Activated CD4-positive, alpha-beta T cell treated with anti-CD3 and anti-CD28 coated beads, Interleukin-2, Interleukin-4, amounts not matched to agents 100 ng/mL and 50 ng/mL, durations not matched to agents 16 hours and 8 hours (primary cell): Measurements from ENCODE around the gene FAM171A1.
A peak's percentile ranks its signal among the peaks of the same experiment; 100 is the strongest.
"Not testable (repeated sequence)": the region's sequence is repeated elsewhere in the genome, so short reads cannot be mapped to it uniquely, and the experiment has no call there.

Source experiments
- DNase-seq: peaks from one replicate; pipeline ENCODE4 v3.0.0-alpha.2; 2020; ENCODE audit warnings: low spot score

FAM171A1 gene

GRCh38 chr10:15370856-15371701, at the start of gene FAM171A1:
Gene FAM171A1, minus strand, starts transcription at chr10:15371289. Its CDS starts 237 bp downstream, at chr10:15371052.
- peak; percentile 47 for DNase-seq

DNA sequence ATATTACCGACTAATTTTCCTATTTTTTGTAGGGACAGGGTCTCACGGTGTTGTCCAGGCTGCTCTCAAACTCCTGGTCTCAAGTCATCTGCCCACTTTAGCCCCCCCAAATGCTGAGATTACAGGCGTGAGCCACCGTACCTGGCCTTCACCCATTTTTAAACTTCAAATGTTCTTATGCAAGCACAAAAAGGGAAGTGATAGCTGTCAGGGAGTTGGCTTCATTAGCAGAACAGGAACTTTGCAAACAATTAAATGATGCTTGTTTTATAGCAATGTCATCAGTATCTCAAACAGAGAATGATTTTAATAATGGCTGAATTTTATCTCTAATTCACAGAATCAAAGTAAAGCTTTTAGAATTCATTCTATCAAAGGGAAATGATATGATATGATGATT, 49.8 kb upstream of the FAM171A1 start:
- no peak for DNase-seq

DNA sequence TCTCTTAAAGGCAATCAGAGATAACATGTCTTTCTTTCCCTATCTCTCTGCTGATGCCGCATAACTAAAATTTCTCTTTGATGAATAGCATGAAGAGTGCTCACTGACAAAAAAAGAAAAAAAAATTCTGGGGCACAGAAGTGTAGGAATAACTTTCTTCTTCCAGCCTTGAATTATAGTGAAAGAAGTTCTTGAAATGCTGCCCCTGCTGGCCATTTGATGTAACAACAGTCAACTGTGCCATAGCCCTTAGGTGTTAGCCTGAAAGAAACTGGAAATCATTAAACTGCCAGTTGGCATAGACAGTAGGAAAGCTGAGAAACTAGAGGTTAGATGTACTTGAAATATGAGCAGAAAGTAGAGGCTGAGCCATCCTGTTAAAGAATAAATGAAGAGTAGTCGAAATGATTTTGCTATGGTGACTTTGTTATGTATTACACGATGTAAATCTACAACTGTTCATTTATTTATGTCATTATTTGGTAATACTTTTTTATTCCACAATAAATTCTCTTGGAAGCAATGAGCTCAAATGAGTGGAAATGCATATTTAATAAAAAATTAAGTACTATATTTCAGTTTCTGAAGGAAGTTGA, 48.3 kb upstream of the FAM171A1 start:
- peak; percentile 32 for DNase-seq

DNA sequence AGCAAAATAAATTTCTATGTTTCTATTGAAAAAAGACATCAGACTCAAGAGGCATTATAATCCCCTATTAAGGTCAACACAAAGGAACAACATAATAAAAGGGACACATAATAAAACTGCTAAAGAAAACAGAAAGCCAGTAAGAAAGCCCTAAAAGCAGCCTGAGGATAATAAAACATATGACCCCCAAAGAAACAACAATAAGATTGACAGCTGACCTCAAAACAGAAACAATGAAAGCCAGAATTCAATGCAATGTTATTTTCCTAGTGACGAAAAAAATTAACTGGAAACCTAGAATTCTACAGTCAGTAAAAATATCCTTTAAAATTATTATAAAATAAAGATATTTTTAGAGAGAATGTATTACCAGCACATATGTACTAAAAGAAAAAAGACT, 44.9 kb upstream of the FAM171A1 start:
- DNase-seq: no peak

- no peak for DNase-seq
These were observed 39.9 kb upstream of the FAM171A1 start for GRCh38 chr10:15411010-15411409.

DNA sequence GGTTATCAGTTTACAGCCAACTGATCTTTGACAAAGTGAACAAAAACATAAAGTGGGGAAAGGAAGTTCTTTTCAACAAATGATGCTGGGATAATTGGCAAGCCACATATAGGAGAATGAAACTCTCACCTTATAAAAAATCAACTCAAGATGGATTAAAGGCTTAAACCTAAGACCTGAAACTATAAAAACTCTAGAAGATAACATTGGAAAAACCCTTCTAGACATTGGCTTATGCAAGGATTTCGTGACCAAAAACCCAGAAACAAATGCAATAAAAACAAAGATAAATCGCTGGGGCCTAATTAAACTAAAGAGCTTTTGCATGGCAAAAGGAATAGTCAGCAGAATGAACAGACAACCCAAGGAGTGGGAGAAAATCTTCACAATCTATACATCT, 38.3 kb upstream of the FAM171A1 start:
- DNase-seq: not testable (repeated sequence)

DNA sequence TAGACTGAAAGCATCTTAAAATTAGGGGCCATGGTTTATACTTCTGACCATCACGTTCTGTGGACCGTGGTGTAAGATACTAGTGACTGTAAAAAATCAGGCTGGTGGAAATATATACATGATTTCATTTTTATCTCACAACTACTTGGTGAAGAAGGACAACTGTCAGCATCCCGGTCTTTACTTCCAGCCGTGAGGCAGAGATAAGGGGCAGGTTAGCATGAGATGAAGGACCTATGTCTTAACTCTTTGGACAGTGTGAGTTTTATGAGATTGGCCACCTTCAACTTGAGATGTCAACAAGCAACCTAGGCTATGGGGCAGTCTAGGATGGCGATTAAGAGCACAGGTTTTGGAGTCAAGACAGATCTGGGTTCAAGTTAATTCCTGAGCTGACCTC, 37.5 kb upstream of the FAM171A1 start:
- DNase-seq: no peak

- no peak for DNase-seq
These were observed 34.2 kb upstream of the FAM171A1 start for GRCh38 chr10:15405319-15405718.

GRCh38 chr10:15401382-15401781, 30.3 kb upstream of the FAM171A1 start:
- no peak for DNase-seq

DNA sequence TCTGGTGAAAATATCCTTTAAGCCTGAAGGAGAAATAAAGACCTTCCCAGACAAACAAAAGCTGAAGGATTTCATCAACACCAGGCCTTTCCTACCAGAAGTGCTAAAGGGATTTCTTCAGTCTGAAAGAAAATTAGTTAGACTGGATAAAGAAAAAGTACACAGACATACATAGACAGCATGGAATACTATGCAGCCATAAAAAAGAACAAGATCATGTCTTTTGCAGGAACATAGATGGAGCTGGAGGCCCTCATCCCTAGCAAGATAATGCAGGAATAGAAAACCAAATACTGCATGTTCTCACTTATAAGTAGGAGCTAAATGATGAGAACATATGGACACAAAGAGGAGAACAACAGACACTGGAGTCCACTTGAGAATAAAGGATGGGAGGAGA, 29.4 kb upstream of the FAM171A1 start:
- not testable (repeated sequence) for DNase-seq

- no peak for DNase-seq
These were observed 28.1 kb upstream of the FAM171A1 start for GRCh38 chr10:15399060-15399661.

- no peak for DNase-seq
These were observed 24.8 kb upstream of the FAM171A1 start for GRCh38 chr10:15395935-15396334.

DNA sequence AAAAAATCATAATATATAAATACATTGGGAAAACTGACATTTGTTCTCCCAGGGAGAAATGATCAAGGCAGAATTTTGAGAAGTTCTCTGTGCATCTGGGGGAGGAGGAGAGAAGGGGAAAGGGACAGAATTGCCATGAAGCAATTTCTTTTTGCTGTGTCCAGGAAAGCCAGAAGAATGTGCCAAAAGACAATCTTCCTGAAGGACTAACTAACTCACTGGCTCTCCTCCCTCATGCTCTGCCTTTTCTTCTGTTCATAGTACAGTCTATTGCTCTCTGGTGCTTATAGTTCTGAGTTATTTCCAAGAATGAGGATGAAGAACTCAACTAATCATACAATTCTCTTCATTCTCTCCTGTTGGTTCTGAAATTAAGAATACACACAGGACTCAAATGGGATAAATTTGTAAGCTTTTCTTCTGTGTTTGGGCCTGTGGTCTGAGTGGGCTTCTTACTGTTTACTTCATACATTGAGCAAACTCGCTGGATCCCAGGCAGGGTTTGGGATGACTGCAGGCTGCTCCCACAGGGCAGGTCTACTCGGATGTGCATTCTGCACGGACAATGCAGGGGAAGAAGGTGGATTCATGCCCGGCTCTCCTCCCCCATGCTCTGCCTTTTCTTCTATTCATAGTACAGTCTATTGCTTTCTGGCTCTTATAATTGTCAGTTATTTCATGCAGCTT, 22.2 kb upstream of the FAM171A1 start:
- DNase-seq: no peak

- DNase-seq: no peak
These were observed 20.4 kb upstream of the FAM171A1 start for GRCh38 chr10:15391491-15391890.

DNA sequence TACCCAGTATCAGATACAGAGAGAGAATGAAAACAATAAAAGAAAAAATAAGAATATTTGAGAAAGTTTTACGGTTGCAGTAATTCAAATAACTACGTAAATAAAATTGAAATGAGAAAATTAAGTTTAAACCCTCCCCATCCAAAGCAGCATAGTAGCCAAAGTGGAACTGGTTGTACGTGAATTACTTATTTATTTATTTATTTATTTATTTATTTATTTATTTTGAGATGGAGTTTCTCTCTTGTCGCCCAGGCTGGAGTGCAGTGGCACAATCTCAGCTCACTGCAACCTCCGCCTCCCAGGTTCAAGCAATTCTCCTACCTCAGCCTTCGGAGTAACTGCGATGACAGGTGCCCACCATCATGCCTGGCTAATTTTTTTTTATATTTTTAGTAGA, 17.1 kb upstream of the FAM171A1 start:
- DNase-seq: not testable (repeated sequence)

GRCh38 chr10:15387021-15387420, 15.9 kb upstream of the FAM171A1 start:
- no peak for DNase-seq

DNA sequence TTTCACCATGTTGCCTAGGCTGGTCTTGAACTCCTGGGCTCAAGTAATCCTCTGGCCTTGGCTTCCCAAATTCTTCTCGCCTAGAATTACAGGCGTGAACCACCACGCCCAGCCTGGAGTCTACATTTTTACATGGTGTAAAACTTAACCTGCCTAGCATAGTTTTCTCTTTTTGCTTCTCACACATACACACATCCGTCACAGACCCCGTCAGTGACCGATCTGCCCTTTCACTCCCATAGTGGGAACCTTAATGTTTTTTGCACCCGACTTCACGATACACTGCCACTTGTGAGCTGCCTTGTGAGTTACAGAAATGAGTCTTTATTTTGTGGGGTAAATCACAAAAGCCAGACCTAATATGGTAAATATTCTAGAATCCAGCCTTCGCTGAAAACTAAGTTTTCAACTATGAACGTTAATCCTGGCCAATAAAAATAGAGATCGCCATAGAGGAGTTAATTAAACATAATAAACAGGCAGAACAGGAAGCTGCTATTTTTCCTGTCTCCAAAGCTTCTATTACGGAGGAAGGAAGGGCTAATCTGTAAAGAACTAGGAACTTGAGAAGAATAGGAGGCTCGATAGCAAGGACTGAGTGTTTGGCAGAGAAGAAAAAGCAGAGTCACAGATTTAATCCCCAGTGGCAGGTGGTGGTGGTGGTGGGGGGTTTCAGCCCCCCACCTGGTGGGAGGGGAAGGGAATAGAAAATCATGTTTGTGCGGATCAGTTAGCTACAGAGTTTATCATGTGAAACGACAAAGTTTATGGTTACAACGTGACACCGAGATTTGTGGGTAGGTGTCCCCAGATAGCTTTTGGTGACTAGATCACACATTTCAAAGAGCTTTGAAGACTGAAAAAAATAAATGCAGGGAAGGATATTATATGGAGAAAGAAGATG, 14.7 kb upstream of the FAM171A1 start:
- DNase-seq: no peak

- DNase-seq: no peak
These were observed 10.3 kb upstream of the FAM171A1 start for GRCh38 chr10:15381420-15381819.

DNA sequence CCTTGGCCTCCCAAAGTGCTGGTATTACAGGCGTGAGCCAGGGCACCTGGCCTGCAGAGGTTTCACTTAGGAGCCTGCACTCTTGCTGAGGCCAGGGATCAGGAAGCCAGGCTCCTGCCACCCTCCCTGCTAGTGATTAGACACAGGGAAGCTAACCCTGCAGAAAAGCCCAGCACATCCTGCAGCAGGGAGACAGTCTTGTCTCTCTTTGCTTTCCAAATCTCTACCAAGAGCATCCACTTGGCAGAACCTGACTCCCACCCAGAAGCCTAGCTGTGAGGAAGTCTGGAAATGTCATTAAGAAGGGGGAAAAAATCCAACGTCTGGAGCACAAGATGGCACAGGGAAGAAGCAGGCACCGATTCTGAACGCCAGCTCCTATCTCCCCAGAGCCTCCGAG, 8.0 kb upstream of the FAM171A1 start:
- no peak for DNase-seq

- no peak for DNase-seq
These were observed 7.5 kb upstream of the FAM171A1 start for GRCh38 chr10:15378569-15378968.

DNA sequence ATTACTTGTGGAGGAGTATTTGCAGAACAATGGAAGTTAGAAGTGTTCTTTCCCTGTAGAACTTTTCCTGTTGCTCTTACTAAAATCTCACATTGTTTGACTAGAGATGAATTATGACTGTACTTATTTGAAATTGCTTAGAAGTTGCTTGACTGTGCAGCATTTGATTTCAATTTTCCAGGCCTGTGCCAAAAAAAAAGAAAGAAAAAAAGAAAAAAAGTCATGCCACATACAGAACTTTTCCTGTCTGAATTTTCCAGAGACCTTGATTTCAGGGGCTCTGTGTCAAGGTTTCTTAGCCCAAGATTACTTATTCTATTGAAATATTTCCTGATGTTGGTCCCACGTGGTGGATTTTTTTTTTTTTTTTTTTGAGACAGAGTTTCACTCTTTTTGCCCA, 3.5 kb upstream of the FAM171A1 start:
- no peak for DNase-seq

- no peak for DNase-seq
These were observed 3.1 kb upstream of the FAM171A1 start for GRCh38 chr10:15374156-15374555.
